HCT116 (cell line): ENCODE data around the gene PHKA2. TPM values are rescaled to one million over a fixed set of nuclear protein-coding genes. Genes with fewer than 3 reads are reported as not detected.
A peak's percentile ranks its signal among the peaks of the same experiment; 100 is the strongest.

Experiments used
- ATAC-seq: fragments of 200-7000 bp; cut with Tn5 transposase; 2 replicates; pipeline ENCODE4 v1.9.1; 2020; ENCODE audit warnings: mild to moderate bottlenecking, moderate library complexity
- BruUV-seq: library from RNA; stranded (reverse); fragments of 400-500 nt; replicated peaks from 2 replicates; lab custom pipeline; 2021; lab: Mats Ljungman, UMichigan
- CTCF ChIA-PET: fragments of 300-600 bp; sonication (Branson Sonifier 250); formaldehyde crosslinking; loops from one replicate; lab custom pipeline; 2021; ENCODE audit warnings: antibody characterized with exemption; lab: Charles Lee
- POLR2A ChIA-PET: fragments of 300-600, 350-600 bp; sonication (Branson Sonifier 250); formaldehyde crosslinking; loops from one replicate; lab custom pipeline; 2021; ENCODE audit warnings: antibody characterized with exemption; lab: Charles Lee
- RAD21 ChIA-PET, 2 experiments: fragments of 300-600 bp; sonication (Branson Sonifier 250); formaldehyde crosslinking; loops; one replicate each; lab custom pipeline; 2023; ENCODE audit warnings: low total read pairs in 2 of 2; ENCODE audit not compliant: uncharacterized antibody in 2 of 2, unreplicated experiment in 2 of 2, low non-redundant PET in 1 of 2; lab: Charles Lee
- DNase-seq: peaks from one replicate; pipeline ENCODE4 v3.0.0-alpha.2; 2010; ENCODE audit warnings: low read depth, low spot score
- H2AFZ ChIP-seq: fragments of 200-600 bp; shearing (Covaris generic), sonication (generic); 2 replicates; pipeline ENCODE4 v1.6.1; 2017; ENCODE audit warnings: low read depth, mixed run types, mixed read lengths, antibody characterized with exemption, low read length; ENCODE audit not compliant: poor library complexity, severe bottlenecking
- H3K27ac ChIP-seq: 2 replicates; pipeline ENCODE4 v1.5.1; 2012; ENCODE audit warnings: low read depth, low read length
- H3K27me3 ChIP-seq: fragments of 200-600 bp; sonication (generic); 2 replicates; pipeline ENCODE4 v1.6.1; 2016; ENCODE audit warnings: mixed run types, low read length, mixed read lengths; ENCODE audit not compliant: insufficient read depth
- H3K36me3 ChIP-seq, 2 experiments: fragments of 200-500 bp in 1 of 2; fragments of 200-600 bp in 1 of 2; sonication (Bioruptor generic) in 1 of 2; sonication (generic) in 1 of 2; 2 replicates each; pipeline versions ENCODE4 v1.5.1 to v1.6.1; 2014 to 2016; ENCODE audit warnings: low read length in 2 of 2, inconsistent platforms in 1 of 2, mixed read lengths in 1 of 2, mixed run types in 1 of 2; ENCODE audit not compliant: insufficient read depth in 2 of 2, control insufficient read depth in 1 of 2
- H3K4me1 ChIP-seq, 2 experiments: fragments of 200-600 bp in 1 of 2; sonication (generic) in 1 of 2; 2 replicates each; pipeline versions ENCODE4 v1.5.1 to v1.6.1; 2012 to 2017; ENCODE audit warnings: low read length in 2 of 2, inconsistent platforms in 1 of 2, mild to moderate bottlenecking in 1 of 2, mixed read lengths in 1 of 2, mixed run types in 1 of 2, moderate library complexity in 1 of 2; ENCODE audit not compliant: insufficient read depth in 2 of 2, control insufficient read depth in 1 of 2
- H3K4me2 ChIP-seq: fragments of 200-600 bp; sonication (generic); 2 replicates; pipeline ENCODE4 v1.6.1; 2017; ENCODE audit warnings: mixed run types, low read length, mixed read lengths
- H3K4me3 ChIP-seq, 2 experiments: fragments of 200-600 bp in 1 of 2; sonication (generic) in 1 of 2; replicated peaks in 1 of 2; 2 replicates each; pipeline ENCODE4 v1.5.1; 2011 to 2016; ENCODE audit warnings: low read length in 2 of 2, control low read depth in 1 of 2, low read depth in 1 of 2, mild to moderate bottlenecking in 1 of 2, mixed read lengths in 1 of 2, mixed run types in 1 of 2
- H3K79me2 ChIP-seq: fragments of 200-600 bp; sonication (generic); 2 replicates; pipeline ENCODE4 v1.6.1; 2017; ENCODE audit warnings: mild to moderate bottlenecking, mixed run types, low read length, moderate library complexity, mixed read lengths; ENCODE audit not compliant: insufficient read depth
- H3K9ac ChIP-seq: fragments of 200-600 bp; sonication (generic); 2 replicates; pipeline ENCODE4 v1.6.1; 2016; ENCODE audit warnings: low read length, mixed read lengths
- H3K9me2 ChIP-seq: fragments of 200-600 bp; sonication (generic), shearing (Covaris generic); 2 replicates; pipeline ENCODE4 v1.6.1; 2017; ENCODE audit warnings: mixed run types, mild to moderate bottlenecking, moderate library complexity; ENCODE audit not compliant: insufficient read depth
- H3K9me3 ChIP-seq, 2 experiments: fragments of 200-500 bp in 1 of 2; fragments of 200-600 bp in 1 of 2; sonication (Bioruptor generic) in 1 of 2; sonication (generic) in 1 of 2; 2 replicates each; pipeline ENCODE4 v1.6.1; 2014 to 2017; ENCODE audit warnings: low read length in 2 of 2, mixed read lengths in 2 of 2, inconsistent platforms in 1 of 2, low read depth in 1 of 2, mild to moderate bottlenecking in 1 of 2, mixed run types in 1 of 2, moderate library complexity in 1 of 2; ENCODE audit not compliant: control insufficient read depth in 1 of 2, insufficient read depth in 1 of 2
- H4K20me1 ChIP-seq: fragments of 200-600 bp; sonication (generic), shearing (Covaris generic); 2 replicates; pipeline ENCODE4 v1.6.1; 2017; ENCODE audit warnings: mixed run types, mild to moderate bottlenecking, moderate library complexity; ENCODE audit not compliant: insufficient read depth
- CBX3 ChIP-seq: IDR thresholded peaks from 2 replicates; pipeline ENCODE4 v1.6.1; 2012; ENCODE audit warnings: low read depth
- CEBPB ChIP-seq: IDR thresholded peaks from 2 replicates; pipeline ENCODE4 v1.6.1; 2012; ENCODE audit warnings: low read depth
- EGR1 ChIP-seq: IDR thresholded peaks from 2 replicates; pipeline ENCODE4 v1.6.1; 2012; ENCODE audit warnings: low read depth
- EZH2phosphoT487 ChIP-seq: fragments of 200-600 bp; IDR thresholded peaks from 2 replicates; pipeline ENCODE4 v1.6.1; 2018; ENCODE audit warnings: antibody characterized with exemption, borderline replicate concordance
- FOSL1 ChIP-seq: IDR thresholded peaks from 2 replicates; pipeline ENCODE4 v1.6.1; 2012; ENCODE audit warnings: low read depth
- JUND ChIP-seq: IDR thresholded peaks from 2 replicates; pipeline ENCODE4 v1.6.1; 2012
- POLR2AphosphoS5 ChIP-seq: IDR thresholded peaks from 2 replicates; pipeline ENCODE4 v1.6.1; 2011; ENCODE audit warnings: mild to moderate bottlenecking, low read depth, low read length, moderate library complexity
- RAD21 ChIP-seq: IDR thresholded peaks from 2 replicates; pipeline ENCODE4 v1.6.1; 2012; ENCODE audit warnings: low read depth, mild to moderate bottlenecking
- SIN3A ChIP-seq: IDR thresholded peaks from 2 replicates; pipeline ENCODE4 v1.6.1; 2012; ENCODE audit warnings: low read depth
- SP1 ChIP-seq: IDR thresholded peaks from 2 replicates; pipeline ENCODE4 v1.6.1; 2012; ENCODE audit warnings: low read depth
- SRF ChIP-seq: IDR thresholded peaks from 2 replicates; pipeline ENCODE4 v1.6.1; 2012; ENCODE audit warnings: low read depth
- TCF7L2 ChIP-seq: IDR thresholded peaks from 2 replicates; pipeline ENCODE4 v1.7.0; 2011; ENCODE audit warnings: borderline replicate concordance, inconsistent platforms; ENCODE audit not compliant: insufficient read depth, insufficient read length; ENCODE audit errors: extremely low read depth
- ZFX ChIP-seq: fragments of 450-650 bp; IDR thresholded peaks from 2 replicates; pipeline ENCODE4 v1.6.1; 2017
- intact Hi-C: fragments of 100-400 bp; cut with micrococcal nuclease; formaldehyde crosslinking; loops from 2 replicates; pipeline ENCODE4 v1.10.0; 2022
- total RNA-seq: library from RNA; stranded (reverse); gene quantifications from one replicate; pipeline ENCODE4 v1.2.1, GENCODE V29; 2021; ENCODE audit not compliant: unreplicated experiment
- TF ChIP-seq, protein P1 (sequence below): IDR thresholded peaks from 2 replicates; pipeline ENCODE4 v1.6.1; 2012
- TF ChIP-seq, protein P2 (sequence below): IDR thresholded peaks from 2 replicates; pipeline ENCODE4 v1.6.1; 2011; ENCODE audit warnings: mild to moderate bottlenecking, low read length, moderate library complexity; ENCODE audit not compliant: insufficient replicate concordance; ENCODE audit errors: extremely low read depth
- TF ChIP-seq, protein P3 (sequence below): IDR thresholded peaks from 2 replicates; pipeline ENCODE4 v1.6.1; 2012; ENCODE audit warnings: low read depth
- TF ChIP-seq, protein P4 (sequence below): IDR thresholded peaks from 2 replicates; pipeline ENCODE4 v1.6.1; 2012
- TF ChIP-seq, protein P5 (sequence below), 3 experiments: fragments of 200-600 bp in 1 of 3; sonication (generic) in 1 of 3; IDR thresholded peaks in 2 of 3; conservative IDR thresholded peaks in 1 of 3; 2 replicates each; pipeline ENCODE4 v1.5.1; 2012 to 2017; ENCODE audit warnings: low read depth in 2 of 3, low read length in 2 of 3, antibody characterized with exemption in 1 of 3, borderline replicate concordance in 1 of 3, control low read depth in 1 of 3, mild to moderate bottlenecking in 1 of 3, mixed read lengths in 1 of 3, mixed run types in 1 of 3, moderate library complexity in 1 of 3; ENCODE audit not compliant: insufficient read depth in 1 of 3

Gene PHKA2
- total RNA-seq, 1 experiment from 2014 or later: 23.8 TPM

DNA sequence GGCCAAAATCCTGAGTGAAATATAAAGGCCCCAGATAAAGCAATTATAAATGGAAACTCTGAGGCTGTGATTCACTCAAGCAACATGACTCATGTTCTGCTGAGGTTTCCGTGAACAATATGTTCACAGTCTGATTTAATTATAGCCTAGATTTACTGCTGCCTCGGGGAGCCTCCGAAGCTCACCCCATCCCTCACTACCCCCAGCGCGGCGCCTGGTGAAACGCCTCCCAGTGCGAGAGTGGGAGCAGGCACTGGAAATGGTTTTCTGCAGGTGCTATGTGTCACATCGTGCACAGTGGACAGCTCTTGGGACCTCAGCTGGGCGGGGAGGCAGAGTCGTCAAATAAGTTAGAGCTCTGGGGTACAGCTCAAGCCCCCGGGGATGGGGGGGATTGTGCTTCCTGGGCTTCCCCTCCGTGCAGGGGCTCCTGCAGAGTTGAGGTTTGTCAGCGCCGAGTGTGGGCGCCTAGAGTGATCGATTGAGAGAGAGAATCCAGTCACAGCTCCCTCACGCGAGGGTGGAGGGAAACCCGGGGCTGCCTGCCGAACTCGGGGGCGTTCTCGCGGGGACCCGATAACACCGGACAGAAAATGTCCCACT, 110.6 kb downstream of the PHKA2 start (continued):
- TF ChIP-seq, protein P1, sequence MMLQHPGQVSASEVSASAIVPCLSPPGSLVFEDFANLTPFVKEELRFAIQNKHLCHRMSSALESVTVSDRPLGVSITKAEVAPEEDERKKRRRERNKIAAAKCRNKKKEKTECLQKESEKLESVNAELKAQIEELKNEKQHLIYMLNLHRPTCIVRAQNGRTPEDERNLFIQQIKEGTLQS: no peak

DNA sequence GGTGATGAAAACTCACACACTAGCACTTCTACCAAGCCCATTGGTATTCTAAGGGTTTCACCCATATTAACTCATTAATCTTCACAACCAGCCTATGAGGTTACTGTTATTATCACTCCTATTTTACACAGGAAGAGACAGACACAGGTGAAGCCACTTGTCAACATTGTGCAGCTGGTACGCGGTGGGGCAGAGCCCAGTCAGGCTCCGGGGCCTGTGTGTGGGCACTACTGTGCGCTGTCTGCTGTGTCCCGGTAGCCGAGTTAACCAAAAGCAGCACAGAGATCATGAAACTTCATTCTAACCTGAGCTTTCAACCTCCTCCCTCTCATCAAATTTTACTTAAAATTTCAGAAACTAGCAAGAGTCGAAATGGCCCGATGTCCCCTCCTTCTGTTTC, 111.3 kb downstream of the PHKA2 start:
- H2AFZ ChIP-seq: no peak overlapping the region
- H3K9ac ChIP-seq: no peak overlapping the region
- H3K9me3 ChIP-seq: no peaks in the 10 kb centered on the region
- intact Hi-C loops: no loop called here
- H3K9me2 ChIP-seq: no peaks in the 10 kb centered on the region
- CTCF ChIA-PET: no interaction called here
- no peaks in the 10 kb centered on the region for H4K20me1 ChIP-seq
- peaks cover 2 to 21% of the 10 kb centered on the region in 2 experiments for H3K4me1 ChIP-seq
- no peak for DNase-seq
- H3K79me2 ChIP-seq: no peaks in the 10 kb centered on the region
- no peaks in the 10 kb centered on the region for H3K27me3 ChIP-seq
- H3K36me3 ChIP-seq: no peaks in the 10 kb centered on the region
- RAD21 ChIA-PET: no interaction called here
- H3K4me2 ChIP-seq: peak overlapping the region; percentile 50
- POLR2A ChIA-PET: no interaction called here
- ATAC-seq: no peak
- no peak overlapping the region for H3K27ac ChIP-seq
- H3K4me3 ChIP-seq: no peak overlapping the region
- BruUV-seq: no TSS peak
- TF ChIP-seq POLR2AphosphoS5 (no peak), CEBPB (no peak), EGR1 (no peak), CBX3 (no peak), EZH2phosphoT487 (no peak), RAD21 (no peak), FOSL1 (no peak), TCF7L2 (no peak), SRF (no peak), ZFX (no peak), SP1 (no peak), JUND (no peak), SIN3A (no peak)
- TF ChIP-seq, protein P2, sequence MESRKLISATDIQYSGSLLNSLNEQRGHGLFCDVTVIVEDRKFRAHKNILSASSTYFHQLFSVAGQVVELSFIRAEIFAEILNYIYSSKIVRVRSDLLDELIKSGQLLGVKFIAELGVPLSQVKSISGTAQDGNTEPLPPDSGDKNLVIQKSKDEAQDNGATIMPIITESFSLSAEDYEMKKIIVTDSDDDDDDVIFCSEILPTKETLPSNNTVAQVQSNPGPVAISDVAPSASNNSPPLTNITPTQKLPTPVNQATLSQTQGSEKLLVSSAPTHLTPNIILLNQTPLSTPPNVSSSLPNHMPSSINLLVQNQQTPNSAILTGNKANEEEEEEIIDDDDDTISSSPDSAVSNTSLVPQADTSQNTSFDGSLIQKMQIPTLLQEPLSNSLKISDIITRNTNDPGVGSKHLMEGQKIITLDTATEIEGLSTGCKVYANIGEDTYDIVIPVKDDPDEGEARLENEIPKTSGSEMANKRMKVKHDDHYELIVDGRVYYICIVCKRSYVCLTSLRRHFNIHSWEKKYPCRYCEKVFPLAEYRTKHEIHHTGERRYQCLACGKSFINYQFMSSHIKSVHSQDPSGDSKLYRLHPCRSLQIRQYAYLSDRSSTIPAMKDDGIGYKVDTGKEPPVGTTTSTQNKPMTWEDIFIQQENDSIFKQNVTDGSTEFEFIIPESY: no peak
- TF ChIP-seq, protein P3, sequence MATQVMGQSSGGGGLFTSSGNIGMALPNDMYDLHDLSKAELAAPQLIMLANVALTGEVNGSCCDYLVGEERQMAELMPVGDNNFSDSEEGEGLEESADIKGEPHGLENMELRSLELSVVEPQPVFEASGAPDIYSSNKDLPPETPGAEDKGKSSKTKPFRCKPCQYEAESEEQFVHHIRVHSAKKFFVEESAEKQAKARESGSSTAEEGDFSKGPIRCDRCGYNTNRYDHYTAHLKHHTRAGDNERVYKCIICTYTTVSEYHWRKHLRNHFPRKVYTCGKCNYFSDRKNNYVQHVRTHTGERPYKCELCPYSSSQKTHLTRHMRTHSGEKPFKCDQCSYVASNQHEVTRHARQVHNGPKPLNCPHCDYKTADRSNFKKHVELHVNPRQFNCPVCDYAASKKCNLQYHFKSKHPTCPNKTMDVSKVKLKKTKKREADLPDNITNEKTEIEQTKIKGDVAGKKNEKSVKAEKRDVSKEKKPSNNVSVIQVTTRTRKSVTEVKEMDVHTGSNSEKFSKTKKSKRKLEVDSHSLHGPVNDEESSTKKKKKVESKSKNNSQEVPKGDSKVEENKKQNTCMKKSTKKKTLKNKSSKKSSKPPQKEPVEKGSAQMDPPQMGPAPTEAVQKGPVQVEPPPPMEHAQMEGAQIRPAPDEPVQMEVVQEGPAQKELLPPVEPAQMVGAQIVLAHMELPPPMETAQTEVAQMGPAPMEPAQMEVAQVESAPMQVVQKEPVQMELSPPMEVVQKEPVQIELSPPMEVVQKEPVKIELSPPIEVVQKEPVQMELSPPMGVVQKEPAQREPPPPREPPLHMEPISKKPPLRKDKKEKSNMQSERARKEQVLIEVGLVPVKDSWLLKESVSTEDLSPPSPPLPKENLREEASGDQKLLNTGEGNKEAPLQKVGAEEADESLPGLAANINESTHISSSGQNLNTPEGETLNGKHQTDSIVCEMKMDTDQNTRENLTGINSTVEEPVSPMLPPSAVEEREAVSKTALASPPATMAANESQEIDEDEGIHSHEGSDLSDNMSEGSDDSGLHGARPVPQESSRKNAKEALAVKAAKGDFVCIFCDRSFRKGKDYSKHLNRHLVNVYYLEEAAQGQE: no peak
- TF ChIP-seq, protein P1: no peak
- TF ChIP-seq, protein P4, sequence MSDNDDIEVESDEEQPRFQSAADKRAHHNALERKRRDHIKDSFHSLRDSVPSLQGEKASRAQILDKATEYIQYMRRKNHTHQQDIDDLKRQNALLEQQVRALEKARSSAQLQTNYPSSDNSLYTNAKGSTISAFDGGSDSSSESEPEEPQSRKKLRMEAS: no peak
- TF ChIP-seq, protein P5, sequence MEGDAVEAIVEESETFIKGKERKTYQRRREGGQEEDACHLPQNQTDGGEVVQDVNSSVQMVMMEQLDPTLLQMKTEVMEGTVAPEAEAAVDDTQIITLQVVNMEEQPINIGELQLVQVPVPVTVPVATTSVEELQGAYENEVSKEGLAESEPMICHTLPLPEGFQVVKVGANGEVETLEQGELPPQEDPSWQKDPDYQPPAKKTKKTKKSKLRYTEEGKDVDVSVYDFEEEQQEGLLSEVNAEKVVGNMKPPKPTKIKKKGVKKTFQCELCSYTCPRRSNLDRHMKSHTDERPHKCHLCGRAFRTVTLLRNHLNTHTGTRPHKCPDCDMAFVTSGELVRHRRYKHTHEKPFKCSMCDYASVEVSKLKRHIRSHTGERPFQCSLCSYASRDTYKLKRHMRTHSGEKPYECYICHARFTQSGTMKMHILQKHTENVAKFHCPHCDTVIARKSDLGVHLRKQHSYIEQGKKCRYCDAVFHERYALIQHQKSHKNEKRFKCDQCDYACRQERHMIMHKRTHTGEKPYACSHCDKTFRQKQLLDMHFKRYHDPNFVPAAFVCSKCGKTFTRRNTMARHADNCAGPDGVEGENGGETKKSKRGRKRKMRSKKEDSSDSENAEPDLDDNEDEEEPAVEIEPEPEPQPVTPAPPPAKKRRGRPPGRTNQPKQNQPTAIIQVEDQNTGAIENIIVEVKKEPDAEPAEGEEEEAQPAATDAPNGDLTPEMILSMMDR (IDR thresholded peaks at IDR 0.05 in 2 of 3, conservative IDR thresholded peaks at IDR 0.05 in 1 of 3; ENCODE audit: borderline replicate concordance in 1 of 3, insufficient read depth in 1 of 3, low read depth in 2 of 3, low read length in 2 of 3): no peak
